GM23338 (cell line): ENCODE results near the gene MYRFL.

Experiments used
- CREB1 ChIP-seq: fragments of 250-450 bp; sonication (Bioruptor Pico); IDR thresholded peaks from 2 replicates; pipeline ENCODE4 v1.5.0; 2020; ENCODE audit warnings: low read depth, mild to moderate bottlenecking, moderate library complexity
- EZH2 ChIP-seq: fragments of 200-600 bp; sonication (generic); IDR thresholded peaks from one replicate; pipeline ENCODE4 v1.8.0; 2017; ENCODE audit warnings: antibody characterized with exemption, mild to moderate bottlenecking, low read depth; ENCODE audit not compliant: unreplicated experiment
- EZH2phosphoT487 ChIP-seq: fragments of 200-600 bp; sonication (generic); IDR thresholded peaks from one replicate; pipeline ENCODE4 v1.8.1; 2018; ENCODE audit warnings: antibody characterized with exemption; ENCODE audit not compliant: unreplicated experiment
- NANOG ChIP-seq: IDR thresholded peaks from 2 replicates; pipeline ENCODE4 v1.6.1; 2016; ENCODE audit warnings: antibody characterized with exemption, borderline replicate concordance
- POLR2AphosphoS5 ChIP-seq: IDR thresholded peaks from 2 replicates; pipeline ENCODE4 v1.6.1; 2016; ENCODE audit warnings: antibody characterized with exemption, low read depth
- STAT1 ChIP-seq: IDR thresholded peaks from one replicate; pipeline ENCODE4 v1.6.1; 2016; ENCODE audit warnings: antibody characterized with exemption; ENCODE audit not compliant: unreplicated experiment
- TF ChIP-seq, protein P1 (sequence below), 2 experiments: fragments of 200-600 bp in 1 of 2; sonication (generic) in 1 of 2; conservative IDR thresholded peaks; 2 replicates each; pipeline versions ENCODE4 v1.5.1 to v1.6.1; 2016 to 2017; ENCODE audit warnings: antibody characterized with exemption in 2 of 2, low read depth in 2 of 2, mild to moderate bottlenecking in 2 of 2, moderate library complexity in 1 of 2
- TF ChIP-seq, protein P2 (sequence below): IDR thresholded peaks from one replicate; pipeline ENCODE4 v1.6.1; 2018; ENCODE audit warnings: antibody characterized with exemption; ENCODE audit not compliant: unreplicated experiment
- TF ChIP-seq, protein P3 (sequence below): IDR thresholded peaks from 2 replicates; pipeline ENCODE4 v1.6.1; 2016; ENCODE audit warnings: antibody characterized with exemption

DNA sequence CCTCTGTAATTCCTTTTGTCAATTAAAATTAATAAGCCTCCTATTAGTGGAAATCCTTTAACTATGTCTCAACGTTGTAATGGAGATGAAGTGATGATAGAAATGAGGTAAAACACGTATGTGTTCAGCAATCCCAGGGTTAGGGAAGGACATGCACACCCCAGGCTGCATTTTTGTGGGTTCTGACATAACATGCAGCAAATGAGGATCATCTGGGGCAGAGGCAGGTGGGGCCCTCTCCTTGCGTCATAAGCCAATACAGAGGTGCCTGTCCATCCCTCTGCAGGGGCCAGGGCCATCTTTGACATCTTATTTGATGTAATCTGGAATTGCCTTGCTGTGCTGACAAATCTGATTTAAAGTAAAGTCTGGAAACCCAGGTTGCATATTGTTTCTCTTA, 73.2 kb downstream of the MYRFL start:
- TF ChIP-seq, protein P1, sequence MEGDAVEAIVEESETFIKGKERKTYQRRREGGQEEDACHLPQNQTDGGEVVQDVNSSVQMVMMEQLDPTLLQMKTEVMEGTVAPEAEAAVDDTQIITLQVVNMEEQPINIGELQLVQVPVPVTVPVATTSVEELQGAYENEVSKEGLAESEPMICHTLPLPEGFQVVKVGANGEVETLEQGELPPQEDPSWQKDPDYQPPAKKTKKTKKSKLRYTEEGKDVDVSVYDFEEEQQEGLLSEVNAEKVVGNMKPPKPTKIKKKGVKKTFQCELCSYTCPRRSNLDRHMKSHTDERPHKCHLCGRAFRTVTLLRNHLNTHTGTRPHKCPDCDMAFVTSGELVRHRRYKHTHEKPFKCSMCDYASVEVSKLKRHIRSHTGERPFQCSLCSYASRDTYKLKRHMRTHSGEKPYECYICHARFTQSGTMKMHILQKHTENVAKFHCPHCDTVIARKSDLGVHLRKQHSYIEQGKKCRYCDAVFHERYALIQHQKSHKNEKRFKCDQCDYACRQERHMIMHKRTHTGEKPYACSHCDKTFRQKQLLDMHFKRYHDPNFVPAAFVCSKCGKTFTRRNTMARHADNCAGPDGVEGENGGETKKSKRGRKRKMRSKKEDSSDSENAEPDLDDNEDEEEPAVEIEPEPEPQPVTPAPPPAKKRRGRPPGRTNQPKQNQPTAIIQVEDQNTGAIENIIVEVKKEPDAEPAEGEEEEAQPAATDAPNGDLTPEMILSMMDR (conservative IDR thresholded peaks at IDR 0.05; ENCODE audit: low read depth in 2 of 2), result no peak
- TF ChIP-seq POLR2AphosphoS5 (no peak), EZH2 (no peak), EZH2phosphoT487 (no peak), CREB1 (CRISPR knock-in tag) (no peak), NANOG (no peak), STAT1 (no peak)
- TF ChIP-seq, protein P2, sequence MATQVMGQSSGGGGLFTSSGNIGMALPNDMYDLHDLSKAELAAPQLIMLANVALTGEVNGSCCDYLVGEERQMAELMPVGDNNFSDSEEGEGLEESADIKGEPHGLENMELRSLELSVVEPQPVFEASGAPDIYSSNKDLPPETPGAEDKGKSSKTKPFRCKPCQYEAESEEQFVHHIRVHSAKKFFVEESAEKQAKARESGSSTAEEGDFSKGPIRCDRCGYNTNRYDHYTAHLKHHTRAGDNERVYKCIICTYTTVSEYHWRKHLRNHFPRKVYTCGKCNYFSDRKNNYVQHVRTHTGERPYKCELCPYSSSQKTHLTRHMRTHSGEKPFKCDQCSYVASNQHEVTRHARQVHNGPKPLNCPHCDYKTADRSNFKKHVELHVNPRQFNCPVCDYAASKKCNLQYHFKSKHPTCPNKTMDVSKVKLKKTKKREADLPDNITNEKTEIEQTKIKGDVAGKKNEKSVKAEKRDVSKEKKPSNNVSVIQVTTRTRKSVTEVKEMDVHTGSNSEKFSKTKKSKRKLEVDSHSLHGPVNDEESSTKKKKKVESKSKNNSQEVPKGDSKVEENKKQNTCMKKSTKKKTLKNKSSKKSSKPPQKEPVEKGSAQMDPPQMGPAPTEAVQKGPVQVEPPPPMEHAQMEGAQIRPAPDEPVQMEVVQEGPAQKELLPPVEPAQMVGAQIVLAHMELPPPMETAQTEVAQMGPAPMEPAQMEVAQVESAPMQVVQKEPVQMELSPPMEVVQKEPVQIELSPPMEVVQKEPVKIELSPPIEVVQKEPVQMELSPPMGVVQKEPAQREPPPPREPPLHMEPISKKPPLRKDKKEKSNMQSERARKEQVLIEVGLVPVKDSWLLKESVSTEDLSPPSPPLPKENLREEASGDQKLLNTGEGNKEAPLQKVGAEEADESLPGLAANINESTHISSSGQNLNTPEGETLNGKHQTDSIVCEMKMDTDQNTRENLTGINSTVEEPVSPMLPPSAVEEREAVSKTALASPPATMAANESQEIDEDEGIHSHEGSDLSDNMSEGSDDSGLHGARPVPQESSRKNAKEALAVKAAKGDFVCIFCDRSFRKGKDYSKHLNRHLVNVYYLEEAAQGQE, result no peak
- TF ChIP-seq, protein P3, sequence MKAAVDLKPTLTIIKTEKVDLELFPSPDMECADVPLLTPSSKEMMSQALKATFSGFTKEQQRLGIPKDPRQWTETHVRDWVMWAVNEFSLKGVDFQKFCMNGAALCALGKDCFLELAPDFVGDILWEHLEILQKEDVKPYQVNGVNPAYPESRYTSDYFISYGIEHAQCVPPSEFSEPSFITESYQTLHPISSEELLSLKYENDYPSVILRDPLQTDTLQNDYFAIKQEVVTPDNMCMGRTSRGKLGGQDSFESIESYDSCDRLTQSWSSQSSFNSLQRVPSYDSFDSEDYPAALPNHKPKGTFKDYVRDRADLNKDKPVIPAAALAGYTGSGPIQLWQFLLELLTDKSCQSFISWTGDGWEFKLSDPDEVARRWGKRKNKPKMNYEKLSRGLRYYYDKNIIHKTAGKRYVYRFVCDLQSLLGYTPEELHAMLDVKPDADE, result no peak
